Lower lobe of right lung (tissue), 2 donors: ENCODE results near the gene NXPH1. TPM values are rescaled to one million over a fixed set of nuclear protein-coding genes. Genes with fewer than 3 reads are reported as not detected.
A peak's percentile ranks its signal among the peaks of the same experiment; 100 is the strongest.

Source experiments
- ATAC-seq, 2 donors: fragments of 200-7000 bp; cut with Tn5 transposase; one replicate each; pipeline ENCODE4 v1.9.1; 2020 to 2022; ENCODE audit warnings: mild to moderate bottlenecking in 2 of 2, moderate library complexity in 2 of 2
- DNase-seq: peaks from one replicate; pipeline ENCODE4 v3.0.0-alpha.2; 2020
- H3K27ac ChIP-seq: fragments of 200-600 bp; one replicate; pipeline ENCODE4 v1.8.0; 2022
- H3K27me3 ChIP-seq: fragments of 200-600 bp; one replicate; pipeline ENCODE4 v1.8.0; 2022; ENCODE audit warnings: low read depth
- H3K36me3 ChIP-seq: fragments of 200-600 bp; one replicate; pipeline ENCODE4 v1.8.0; 2022; ENCODE audit warnings: mild to moderate bottlenecking
- H3K4me1 ChIP-seq: fragments of 200-600 bp; one replicate; pipeline ENCODE4 v1.8.0; 2022
- H3K4me3 ChIP-seq: fragments of 200-600 bp; one replicate; pipeline ENCODE4 v1.8.0; 2022; ENCODE audit warnings: mild to moderate bottlenecking
- H3K9me3 ChIP-seq: fragments of 200-600 bp; one replicate; pipeline ENCODE4 v1.8.0; 2022
- intact Hi-C: fragments of 100-400 bp; cut with DNase I; formaldehyde crosslinking; loops from one replicate; pipeline ENCODE4 v1.11.0; 2022
- total RNA-seq: library from RNA; stranded (reverse); fragmentation: NEBNext Ultra II Directional; extraction: Animal tissue kit (Norgen Biotek cat#: 25700); gene quantifications from one replicate; pipeline ENCODE4 v1.2.1, GENCODE V29; 2021
- TF ChIP-seq, protein P1 (sequence below): fragments of 200-600 bp; IDR thresholded peaks from one replicate; pipeline ENCODE4 v1.8.0; 2022; ENCODE audit warnings: antibody characterized with exemption, mild to moderate bottlenecking
- donor health status: DM: no; HTN: yes; CAD: no; lungs with severe emphysema.

Gene NXPH1
- total RNA-seq, 1 donor from 2014 or later, result not detected

DNA sequence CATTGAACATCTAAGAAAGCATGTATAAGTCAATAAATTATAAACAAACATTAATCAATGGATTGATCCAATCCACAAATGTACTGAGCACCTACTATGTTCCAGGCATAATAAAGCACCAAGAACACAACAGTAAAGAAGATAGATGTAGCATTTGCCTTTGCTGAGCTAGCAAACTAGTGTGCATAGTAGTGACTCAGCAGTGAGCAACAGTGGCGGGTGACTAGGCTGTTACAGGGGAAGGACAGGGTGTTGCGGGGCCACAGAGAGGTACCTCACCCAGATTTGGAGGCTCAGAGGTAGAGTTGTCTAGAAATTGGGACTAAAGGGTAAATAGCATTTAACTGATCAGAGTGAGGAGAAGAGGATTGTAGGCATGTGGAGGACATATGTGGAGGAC lies 83.6 kb downstream of the NXPH1 start:
- peak in 1 of 2 donors; percentile 19 for ATAC-seq
- H3K36me3 ChIP-seq, result no peaks in the 10 kb centered on the region
- H3K27ac ChIP-seq, result no peak overlapping the region
- TF ChIP-seq, protein P1, sequence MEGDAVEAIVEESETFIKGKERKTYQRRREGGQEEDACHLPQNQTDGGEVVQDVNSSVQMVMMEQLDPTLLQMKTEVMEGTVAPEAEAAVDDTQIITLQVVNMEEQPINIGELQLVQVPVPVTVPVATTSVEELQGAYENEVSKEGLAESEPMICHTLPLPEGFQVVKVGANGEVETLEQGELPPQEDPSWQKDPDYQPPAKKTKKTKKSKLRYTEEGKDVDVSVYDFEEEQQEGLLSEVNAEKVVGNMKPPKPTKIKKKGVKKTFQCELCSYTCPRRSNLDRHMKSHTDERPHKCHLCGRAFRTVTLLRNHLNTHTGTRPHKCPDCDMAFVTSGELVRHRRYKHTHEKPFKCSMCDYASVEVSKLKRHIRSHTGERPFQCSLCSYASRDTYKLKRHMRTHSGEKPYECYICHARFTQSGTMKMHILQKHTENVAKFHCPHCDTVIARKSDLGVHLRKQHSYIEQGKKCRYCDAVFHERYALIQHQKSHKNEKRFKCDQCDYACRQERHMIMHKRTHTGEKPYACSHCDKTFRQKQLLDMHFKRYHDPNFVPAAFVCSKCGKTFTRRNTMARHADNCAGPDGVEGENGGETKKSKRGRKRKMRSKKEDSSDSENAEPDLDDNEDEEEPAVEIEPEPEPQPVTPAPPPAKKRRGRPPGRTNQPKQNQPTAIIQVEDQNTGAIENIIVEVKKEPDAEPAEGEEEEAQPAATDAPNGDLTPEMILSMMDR, result no peak
- H3K27me3 ChIP-seq, result no peaks in the 10 kb centered on the region
- no peak overlapping the region for H3K4me3 ChIP-seq
- intact Hi-C loops, result no loop called here
- no peaks in the 10 kb centered on the region for H3K9me3 ChIP-seq
- no peak for DNase-seq
- H3K4me1 ChIP-seq, result no peaks in the 10 kb centered on the region

DNA sequence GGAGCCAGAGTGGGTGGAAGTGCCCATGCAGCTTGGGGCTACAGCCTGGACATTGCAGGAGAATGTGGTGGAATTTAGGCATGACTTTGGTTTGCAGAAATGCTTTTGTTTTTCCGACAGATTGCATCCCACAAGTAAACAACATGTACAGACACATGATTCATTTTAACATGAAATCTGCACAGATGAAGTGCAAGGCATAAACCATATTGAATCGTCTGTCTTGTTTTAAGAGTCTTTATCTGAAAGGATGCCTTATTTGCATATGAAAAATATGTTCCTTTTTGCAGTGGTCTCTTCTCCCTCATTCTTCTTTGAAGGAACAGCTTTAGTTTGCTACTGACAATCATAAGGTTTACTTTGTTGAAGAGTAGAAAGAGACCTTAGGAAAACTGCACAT lies 94.9 kb downstream of the NXPH1 start:
- ATAC-seq (no peak), DNase-seq (no peak)
- Histone ChIP-seq H3K9me3 (no peaks in the 10 kb centered on the region), H3K27ac (no peak overlapping the region), H3K36me3 (no peaks in the 10 kb centered on the region), H3K4me3 (no peak overlapping the region), H3K4me1 (no peaks in the 10 kb centered on the region), H3K27me3 (no peaks in the 10 kb centered on the region)
- TF ChIP-seq, protein P1, result no peak
- intact Hi-C loops, result no loop called here

DNA sequence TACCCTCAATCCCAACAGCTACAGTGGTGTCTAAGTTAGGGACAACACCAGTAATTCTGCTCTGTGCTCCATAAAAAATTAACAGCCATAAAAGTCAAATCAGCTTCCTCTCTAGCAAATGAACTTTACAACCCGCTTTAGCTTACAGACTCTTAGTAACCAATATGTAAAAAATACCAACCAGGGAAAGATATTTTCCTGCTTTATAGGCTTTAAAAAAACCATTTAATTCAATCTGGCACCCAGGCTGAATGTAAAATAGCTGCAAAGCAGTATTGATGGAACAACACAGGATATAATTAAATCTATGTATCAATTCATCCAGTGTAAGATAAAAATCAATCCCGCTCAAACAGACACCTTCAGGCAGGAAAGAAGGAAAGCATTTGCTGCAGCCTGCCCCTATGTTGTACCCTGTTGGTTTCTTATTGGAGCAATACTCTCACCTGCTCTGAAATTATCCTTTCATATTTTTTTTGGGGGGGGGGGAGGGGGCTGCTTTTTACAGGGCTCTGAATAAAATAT lies 98.6 kb downstream of the NXPH1 start:
- Histone ChIP-seq H3K4me3 (no peak overlapping the region), H3K27me3 (no peaks in the 10 kb centered on the region)
- no peak for ATAC-seq

DNA sequence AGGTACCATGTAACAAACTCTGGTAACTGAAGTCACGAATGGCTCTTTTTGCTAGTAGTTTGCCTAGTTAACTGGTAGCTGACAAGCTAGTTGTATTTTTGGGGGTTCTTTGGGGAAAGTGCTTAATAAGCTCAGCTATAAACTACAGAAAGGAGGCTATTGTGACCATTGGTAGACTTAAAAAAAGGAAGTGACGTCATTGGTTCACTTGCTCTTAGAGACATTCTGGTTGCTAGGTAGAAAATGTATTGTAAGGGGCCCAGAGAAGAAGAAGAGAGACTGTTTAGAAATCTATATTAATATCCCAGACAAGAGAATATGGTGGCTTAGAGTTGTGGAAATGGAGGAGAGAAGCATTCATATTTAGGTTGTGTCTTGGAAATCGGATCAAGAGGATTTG lies 103.0 kb downstream of the NXPH1 start:
- TF ChIP-seq, protein P1, result no peak

More for the DNA sequence above, 98.6 kb downstream of the NXPH1 start:
- H3K4me1 ChIP-seq, result no peaks in the 10 kb centered on the region
- H3K36me3 ChIP-seq, result no peaks in the 10 kb centered on the region
- H3K9me3 ChIP-seq, result no peaks in the 10 kb centered on the region
- H3K27ac ChIP-seq, result no peak overlapping the region
- intact Hi-C loops, result no loop called here
- DNase-seq, result no peak
- TF ChIP-seq, protein P1, result no peak

DNA sequence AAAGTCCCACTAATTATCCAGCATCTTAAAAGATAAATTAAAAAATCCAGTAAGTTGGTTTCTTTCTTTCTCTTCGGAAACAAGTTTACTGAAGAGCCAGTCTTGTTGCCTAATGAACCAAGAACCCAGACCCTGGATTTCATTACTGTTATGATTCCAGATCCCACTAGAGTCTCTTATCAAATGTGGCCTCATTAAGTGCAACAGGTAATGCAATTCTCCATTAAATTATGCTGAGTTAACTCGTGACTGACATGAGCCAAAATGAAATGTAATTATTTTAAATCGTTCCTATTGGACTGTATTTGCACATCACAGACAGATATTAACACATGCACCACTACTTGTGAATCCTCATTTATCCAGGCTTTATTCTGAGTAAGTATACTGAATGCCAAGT lies 115.6 kb downstream of the NXPH1 start:
- ATAC-seq, result no peak
- H3K4me1 ChIP-seq, result no peaks in the 10 kb centered on the region
- no peaks in the 10 kb centered on the region for H3K27me3 ChIP-seq
- H3K9me3 ChIP-seq, result no peaks in the 10 kb centered on the region
- TF ChIP-seq, protein P1, result no peak
- H3K4me3 ChIP-seq, result no peak overlapping the region
- H3K36me3 ChIP-seq, result no peaks in the 10 kb centered on the region
- intact Hi-C loops, result no loop called here
- H3K27ac ChIP-seq, result no peak overlapping the region
- no peak for DNase-seq

More for the DNA sequence above, 103.0 kb downstream of the NXPH1 start:
- Histone ChIP-seq H3K27me3 (no peaks in the 10 kb centered on the region), H3K36me3 (no peaks in the 10 kb centered on the region), H3K4me1 (no peaks in the 10 kb centered on the region), H3K4me3 (no peak overlapping the region), H3K9me3 (no peaks in the 10 kb centered on the region), H3K27ac (no peak overlapping the region)
- intact Hi-C loops, result no loop called here
- DNase-seq (no peak), ATAC-seq (no peak)
